Measurements from ENCODE around the gene HINFP.

GRCh38 chr11:119112314-119113020 lies 8.9 kb upstream of the HINFP start:
- TF ChIP-seq POLR2AphosphoS5 (IDR thresholded peaks at IDR 0.05) (no peak), CTCF (IDR thresholded peaks at IDR 0.05; ENCODE audit: poor library complexity, severe bottlenecking) (no peak)
